Measurements from ENCODE around the gene ERGIC1. TPM values are rescaled to one million over a fixed set of nuclear protein-coding genes. Genes with fewer than 3 reads are reported as not detected.

Gene ERGIC1
- total RNA-seq, 6 experiments from 2014 or later: 240 to 276 (median 258) TPM

DNA sequence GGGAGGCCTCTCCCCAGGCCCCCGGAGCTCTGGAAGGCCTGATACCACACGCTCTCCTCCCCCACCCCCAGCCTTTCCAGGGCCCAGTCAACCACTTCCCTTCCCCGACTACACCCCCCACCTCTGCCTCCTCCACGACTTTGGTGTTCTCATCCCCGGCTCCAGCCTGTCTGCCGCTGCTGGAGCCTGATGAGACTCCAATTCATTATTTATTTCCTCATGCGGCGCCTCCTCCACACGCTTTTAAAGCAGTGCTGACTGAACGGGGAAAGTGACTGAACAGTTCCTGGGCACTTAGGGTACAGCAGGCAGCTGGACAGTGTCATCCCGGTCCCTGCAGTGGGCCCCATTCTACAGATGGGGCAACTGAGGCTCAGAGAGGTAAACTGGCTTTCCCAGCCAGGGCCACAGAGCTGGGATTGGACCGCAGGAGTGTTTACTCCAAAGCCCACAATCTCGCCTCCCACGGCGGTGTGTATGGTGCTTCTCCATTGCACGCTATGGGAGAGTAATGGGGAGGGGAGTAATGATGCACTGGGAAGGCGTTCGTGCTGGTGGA is 109.3 kb downstream of the ERGIC1 start:
- Mint-ChIP-seq H3K4me1 (ENCODE audit: low read depth) (peaks cover 59% of the 10 kb centered on the region), H3K9me3 (no peaks in the 10 kb centered on the region), H3K4me3 (peak overlapping the region; percentile 37), H3K36me3 (ENCODE audit: low read depth) (peaks cover 38% of the 10 kb centered on the region), H3K27me3 (ENCODE audit: insufficient read depth) (peaks cover 3% of the 10 kb centered on the region; the same call in 1 of the 2 replicates), H3K27ac (peak overlapping the region; percentile 94)
- DNase-seq: peak; percentile 92
- no peak for TF ChIP-seq CTCF (IDR thresholded peaks at IDR 0.05)

- Mint-ChIP-seq H3K4me1 (ENCODE audit: low read depth) (peaks cover 62% of the 10 kb centered on the region), H3K9me3 (no peaks in the 10 kb centered on the region), H3K4me3 (peak overlapping the region; percentile 37), H3K27me3 (ENCODE audit: insufficient read depth) (peaks cover 3% of the 10 kb centered on the region; the same call in 1 of the 2 replicates), H3K27ac (peak overlapping the region; percentile 94), H3K36me3 (ENCODE audit: low read depth) (peaks cover 39% of the 10 kb centered on the region)
- DNase-seq: no peak
- no peak for TF ChIP-seq CTCF (IDR thresholded peaks at IDR 0.05)
Measured at GRCh38 chr5:172943906-172944305, 109.9 kb downstream of the ERGIC1 start.

DNA sequence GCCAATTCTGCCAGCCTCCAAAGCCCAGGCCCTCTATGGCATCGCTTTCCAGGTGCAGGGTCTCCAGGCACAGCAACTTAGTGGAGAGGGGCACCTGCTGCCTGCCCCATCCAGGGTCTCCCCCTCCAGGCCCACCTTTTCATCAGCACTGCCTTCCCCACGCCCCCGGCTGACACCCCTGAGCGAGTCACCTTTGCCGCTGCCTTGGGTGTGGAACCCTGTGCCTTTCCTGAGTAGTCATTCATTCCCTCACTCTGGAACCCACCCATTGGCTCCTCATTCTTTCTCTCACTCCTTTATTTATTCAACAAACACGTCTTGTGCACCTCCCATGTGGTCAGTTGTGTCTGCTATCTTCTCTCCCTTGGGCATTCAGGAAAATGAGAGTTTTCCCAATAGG is 110.7 kb downstream of the ERGIC1 start:
- H3K27ac Mint-ChIP-seq: peak overlapping the region; percentile 94
- DNase-seq: no peak
- H3K36me3 Mint-ChIP-seq (ENCODE audit: low read depth): peaks cover 39% of the 10 kb centered on the region
- TF ChIP-seq CTCF (IDR thresholded peaks at IDR 0.05): no peak
- H3K27me3 Mint-ChIP-seq (ENCODE audit: insufficient read depth): peaks cover 5% of the 10 kb centered on the region
- no peaks in the 10 kb centered on the region for H3K9me3 Mint-ChIP-seq
- peak overlapping the region; percentile 11; the same call in 1 of the 2 replicates for H3K4me3 Mint-ChIP-seq
- H3K4me1 Mint-ChIP-seq (ENCODE audit: low read depth): peaks cover 69% of the 10 kb centered on the region

DNA sequence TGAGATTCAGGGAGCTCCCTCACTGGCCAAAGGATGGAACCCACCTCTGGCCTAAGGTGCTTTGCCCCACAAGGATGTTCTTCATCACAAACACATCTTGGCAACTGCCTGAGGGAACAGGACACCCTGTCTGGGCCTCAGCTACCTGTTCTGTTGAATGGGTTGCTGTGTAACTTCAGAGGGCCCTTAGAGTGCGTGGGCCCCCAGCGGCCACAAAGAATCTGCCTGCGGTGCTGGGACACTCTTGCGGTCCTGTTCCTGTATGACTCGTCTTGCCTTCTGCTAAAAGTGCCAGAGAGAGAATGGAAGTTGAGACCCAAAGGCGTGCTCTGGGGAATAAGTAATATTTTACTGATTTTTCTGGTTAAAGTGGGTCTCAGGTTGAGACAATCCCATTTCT is 111.1 kb downstream of the ERGIC1 start:
- TF ChIP-seq CTCF (IDR thresholded peaks at IDR 0.05): no peak
- Mint-ChIP-seq H3K27me3 (ENCODE audit: insufficient read depth) (peaks cover 5% of the 10 kb centered on the region), H3K4me3 (peak overlapping the region; percentile 11; the same call in 1 of the 2 replicates), H3K9me3 (no peaks in the 10 kb centered on the region), H3K36me3 (ENCODE audit: low read depth) (peaks cover 39% of the 10 kb centered on the region), H3K27ac (peak overlapping the region; percentile 94), H3K4me1 (ENCODE audit: low read depth) (peaks cover 69% of the 10 kb centered on the region)
- no peak for DNase-seq

DNA sequence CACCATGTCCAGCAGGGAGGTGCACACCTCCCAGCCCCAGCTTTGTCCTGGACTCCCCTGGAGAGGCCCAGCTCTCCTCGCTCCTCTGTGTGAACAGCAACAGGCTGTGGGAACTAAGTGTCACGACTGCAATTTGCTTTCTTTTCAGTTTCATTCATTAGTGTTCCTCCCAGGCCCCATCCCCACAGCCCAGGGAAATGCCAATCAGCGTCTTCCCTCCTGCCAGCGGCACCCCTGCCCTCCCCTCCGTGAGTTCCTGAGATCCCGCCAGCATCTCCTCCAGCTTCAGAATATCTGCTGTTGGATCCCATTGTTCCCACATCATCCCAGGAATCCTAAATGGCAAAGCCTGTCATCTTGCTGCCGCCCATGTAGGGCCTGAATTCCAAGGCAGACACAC is 112.1 kb downstream of the ERGIC1 start:
- peaks cover 5% of the 10 kb centered on the region for H3K27me3 Mint-ChIP-seq (ENCODE audit: insufficient read depth)
- H3K9me3 Mint-ChIP-seq: no peaks in the 10 kb centered on the region
- H3K27ac Mint-ChIP-seq: peak overlapping the region; percentile 70
- DNase-seq: no peak
- no peak for TF ChIP-seq CTCF (IDR thresholded peaks at IDR 0.05)
- peaks cover 73% of the 10 kb centered on the region for H3K4me1 Mint-ChIP-seq (ENCODE audit: low read depth)
- no peak overlapping the region for H3K4me3 Mint-ChIP-seq
- H3K36me3 Mint-ChIP-seq (ENCODE audit: low read depth): peaks cover 39% of the 10 kb centered on the region
